Natural killer cell (primary cell): ENCODE data around the gene CACNA1A. TPM values are rescaled to one million over a fixed set of nuclear protein-coding genes. Genes with fewer than 3 reads are reported as not detected.

Experiments used
- ATAC-seq, 3 donors: fragments of 150-1000 bp in 2 of 3; fragments of 200-7000 bp in 1 of 3; cut with Tn5 transposase; 1 replicate in 1 of 3; 2 replicates in 2 of 3; pipeline ENCODE4 v1.10.0; 2021; ENCODE audit warnings: mild to moderate bottlenecking in 2 of 3, moderate library complexity in 2 of 3
- DNase-seq, 2 donors: peaks; one replicate each; pipeline versions ENCODE4 v3.0.0 to v3.0.0-alpha.2; 2013 to 2021; ENCODE audit warnings: mixed read lengths in 1 of 2
- H3K27ac ChIP-seq: one replicate; pipeline ENCODE4 v1.5.1; 2013; ENCODE audit warnings: mild to moderate bottlenecking, low read length
- H3K27me3 ChIP-seq: one replicate; pipeline ENCODE4 v1.6.1; 2013; ENCODE audit warnings: low read length; ENCODE audit not compliant: control insufficient read depth, insufficient read depth
- H3K36me3 ChIP-seq: one replicate; pipeline ENCODE4 v1.6.1; 2013; ENCODE audit warnings: low read length; ENCODE audit not compliant: control insufficient read depth, insufficient read depth
- H3K4me1 ChIP-seq: one replicate; pipeline ENCODE4 v1.6.1; 2013; ENCODE audit warnings: low read length; ENCODE audit not compliant: control insufficient read depth, insufficient read depth
- H3K4me3 ChIP-seq: one replicate; pipeline ENCODE4 v1.5.1; 2013; ENCODE audit warnings: low read length
- H3K9me3 ChIP-seq: one replicate; pipeline ENCODE4 v1.6.1; 2013; ENCODE audit warnings: low read length; ENCODE audit not compliant: control insufficient read depth, insufficient read depth
- H3K27ac Mint-ChIP-seq, 2 donors: one replicate each; pipeline ENCODE4 v1.8.0; 2022; ENCODE audit warnings: mild to moderate bottlenecking in 2 of 2, mixed read lengths in 2 of 2, moderate library complexity in 1 of 2
- H3K27me3 Mint-ChIP-seq, 2 donors: one replicate each; pipeline ENCODE4 v1.8.0; 2022; ENCODE audit warnings: low read depth in 2 of 2, mixed read lengths in 2 of 2
- H3K36me3 Mint-ChIP-seq: one replicate; pipeline ENCODE4 v1.8.0; 2022; ENCODE audit warnings: mixed read lengths
- H3K4me1 Mint-ChIP-seq, 2 donors: one replicate each; pipeline ENCODE4 v1.8.0; 2022; ENCODE audit warnings: mixed read lengths in 2 of 2
- H3K4me3 Mint-ChIP-seq: one replicate; pipeline ENCODE4 v1.8.0; 2022; ENCODE audit warnings: mild to moderate bottlenecking, moderate library complexity, mixed read lengths
- H3K9me3 Mint-ChIP-seq, 2 donors: one replicate each; pipeline ENCODE4 v1.8.0; 2022; ENCODE audit warnings: mixed read lengths in 2 of 2
- WGBS: methylation state at CpG from one replicate; pipeline ENCODE4 v1.1.7; 2013; ENCODE audit warnings: missing lambda C conversion rate; ENCODE audit not compliant: insufficient coverage; 5-methylcytosine and 5-hydroxymethylcytosine counted together
- intact Hi-C: fragments of 100-400 bp; cut with micrococcal nuclease; formaldehyde crosslinking; loops from one replicate; pipeline ENCODE4 v1.14.2; 2022
- total RNA-seq, 4 donors: library from RNA; stranded (reverse); fragments of 120-200 nt in 1 of 4; gene quantifications; one replicate each; pipeline versions ENCODE4 v1.2.3 to v1.2.4, GENCODE V29; 2013 to 2022
- TF ChIP-seq, protein P1 (sequence below): fragments of 200-600 bp; IDR thresholded peaks from one replicate; pipeline ENCODE4 v1.8.0; 2022; ENCODE audit warnings: antibody characterized with exemption

CACNA1A gene
- total RNA-seq, 3 donors from 2014 or later (not counting 1 experiment from before 2014, with no cell fraction given) = 0.59 to 0.85 (median 0.75) TPM

DNA sequence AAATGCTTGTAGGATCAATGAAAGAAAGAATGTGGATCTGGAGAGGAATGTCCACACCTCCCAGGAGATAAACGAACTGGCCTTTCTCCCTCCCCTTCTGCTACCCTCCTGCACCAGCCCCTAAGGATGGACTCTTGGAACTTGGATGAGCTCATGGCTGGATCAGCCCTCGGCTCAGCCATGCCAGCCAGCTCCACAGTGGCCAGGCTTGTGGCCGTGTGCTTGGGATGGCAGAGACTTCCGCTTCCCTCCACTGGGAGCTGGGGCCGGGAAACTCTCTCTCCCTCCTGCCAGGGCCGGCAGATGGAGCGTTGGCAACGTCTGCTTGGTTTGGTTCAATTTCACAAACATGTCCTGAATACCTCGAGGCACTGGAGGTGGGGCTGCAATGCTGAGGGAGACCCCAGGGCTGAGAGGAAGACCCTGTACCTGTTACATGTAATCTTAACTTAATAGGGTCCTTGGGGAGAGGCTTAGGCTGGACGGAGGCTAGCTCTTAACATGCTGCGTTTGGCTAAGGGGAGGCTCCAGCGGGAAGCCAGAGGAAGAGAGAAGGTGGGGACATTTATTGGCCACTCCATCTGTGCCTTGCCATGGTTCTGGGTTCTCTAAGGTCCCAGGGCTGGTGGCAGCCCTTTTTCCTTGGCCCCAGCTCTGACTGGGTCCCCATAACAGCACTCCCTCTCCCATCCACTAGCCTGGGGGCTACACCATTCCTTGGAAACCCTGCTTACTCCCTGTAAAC is 203.6 kb downstream of the CACNA1A start:
- H3K36me3 Mint-ChIP-seq = no peaks in the 10 kb centered on the region
- no peak for ATAC-seq
- intact Hi-C loops = no loop called here
- Histone ChIP-seq H3K4me3 (no peak overlapping the region), H3K27me3 (no peaks in the 10 kb centered on the region), H3K27ac (no peak overlapping the region), H3K9me3 (no peaks in the 10 kb centered on the region), H3K36me3 (no peaks in the 10 kb centered on the region), H3K4me1 (no peaks in the 10 kb centered on the region)
- H3K27me3 Mint-ChIP-seq = peaks cover 27 to 43% of the 10 kb centered on the region in 2 donors
- TF ChIP-seq, protein P1, sequence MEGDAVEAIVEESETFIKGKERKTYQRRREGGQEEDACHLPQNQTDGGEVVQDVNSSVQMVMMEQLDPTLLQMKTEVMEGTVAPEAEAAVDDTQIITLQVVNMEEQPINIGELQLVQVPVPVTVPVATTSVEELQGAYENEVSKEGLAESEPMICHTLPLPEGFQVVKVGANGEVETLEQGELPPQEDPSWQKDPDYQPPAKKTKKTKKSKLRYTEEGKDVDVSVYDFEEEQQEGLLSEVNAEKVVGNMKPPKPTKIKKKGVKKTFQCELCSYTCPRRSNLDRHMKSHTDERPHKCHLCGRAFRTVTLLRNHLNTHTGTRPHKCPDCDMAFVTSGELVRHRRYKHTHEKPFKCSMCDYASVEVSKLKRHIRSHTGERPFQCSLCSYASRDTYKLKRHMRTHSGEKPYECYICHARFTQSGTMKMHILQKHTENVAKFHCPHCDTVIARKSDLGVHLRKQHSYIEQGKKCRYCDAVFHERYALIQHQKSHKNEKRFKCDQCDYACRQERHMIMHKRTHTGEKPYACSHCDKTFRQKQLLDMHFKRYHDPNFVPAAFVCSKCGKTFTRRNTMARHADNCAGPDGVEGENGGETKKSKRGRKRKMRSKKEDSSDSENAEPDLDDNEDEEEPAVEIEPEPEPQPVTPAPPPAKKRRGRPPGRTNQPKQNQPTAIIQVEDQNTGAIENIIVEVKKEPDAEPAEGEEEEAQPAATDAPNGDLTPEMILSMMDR = no peak
- no peak overlapping the region for H3K27ac Mint-ChIP-seq
- peaks cover 0 to 7% of the 10 kb centered on the region in 2 donors for H3K4me1 Mint-ChIP-seq
- 66% methylated on average over 12 of the region's 12 CpGs for WGBS
- no peaks in the 10 kb centered on the region for H3K9me3 Mint-ChIP-seq
- DNase-seq = no peak
- H3K4me3 Mint-ChIP-seq = no peak overlapping the region

DNA sequence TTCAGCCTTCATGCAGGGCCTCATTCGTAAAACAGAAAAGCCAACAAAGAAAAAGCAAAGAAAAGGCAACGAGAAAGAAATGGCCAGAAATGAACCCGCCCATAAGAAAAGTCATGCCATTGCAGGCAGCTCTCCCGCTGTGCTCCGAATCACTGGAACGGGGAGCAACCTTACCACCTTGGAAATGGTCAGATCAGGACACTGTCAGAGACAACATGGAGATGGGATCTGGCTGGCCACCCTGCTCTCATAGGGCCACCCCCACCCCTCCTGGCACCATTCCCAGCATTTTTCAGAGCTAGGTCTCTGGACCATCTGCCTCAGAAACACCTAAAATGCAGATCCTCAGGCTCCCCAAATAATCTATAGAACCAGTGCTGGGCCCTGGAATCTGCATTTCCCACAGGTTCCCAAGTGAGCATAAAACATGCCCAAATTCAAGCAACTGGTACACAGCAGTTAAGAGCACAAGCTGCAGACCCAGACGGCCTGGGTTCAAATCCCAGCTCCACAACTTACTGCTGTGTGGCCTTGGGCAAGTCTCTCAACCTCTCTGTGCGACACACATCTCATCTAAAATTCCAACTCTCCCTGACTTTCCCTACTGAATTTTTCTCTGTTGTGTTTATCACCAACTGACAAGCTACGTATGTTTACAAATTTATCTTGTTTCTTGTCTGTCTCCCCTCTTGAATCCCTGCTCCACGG is 204.5 kb downstream of the CACNA1A start:
- Histone ChIP-seq H3K27ac (no peak overlapping the region), H3K4me3 (no peak overlapping the region), H3K36me3 (no peaks in the 10 kb centered on the region), H3K9me3 (no peaks in the 10 kb centered on the region), H3K4me1 (no peaks in the 10 kb centered on the region), H3K27me3 (no peaks in the 10 kb centered on the region)
- ATAC-seq = no peak
- H3K27ac Mint-ChIP-seq = no peak overlapping the region
- TF ChIP-seq, protein P1 = no peak
- intact Hi-C loops = no loop called here
- H3K4me3 Mint-ChIP-seq = no peak overlapping the region
- DNase-seq = no peak
- peaks cover 0 to 7% of the 10 kb centered on the region in 2 donors for H3K4me1 Mint-ChIP-seq
- no peaks in the 10 kb centered on the region for H3K36me3 Mint-ChIP-seq
- peaks cover 26 to 43% of the 10 kb centered on the region in 2 donors for H3K27me3 Mint-ChIP-seq
- H3K9me3 Mint-ChIP-seq = no peaks in the 10 kb centered on the region
- 83% methylated on average over 10 of the region's 10 CpGs for WGBS

DNA sequence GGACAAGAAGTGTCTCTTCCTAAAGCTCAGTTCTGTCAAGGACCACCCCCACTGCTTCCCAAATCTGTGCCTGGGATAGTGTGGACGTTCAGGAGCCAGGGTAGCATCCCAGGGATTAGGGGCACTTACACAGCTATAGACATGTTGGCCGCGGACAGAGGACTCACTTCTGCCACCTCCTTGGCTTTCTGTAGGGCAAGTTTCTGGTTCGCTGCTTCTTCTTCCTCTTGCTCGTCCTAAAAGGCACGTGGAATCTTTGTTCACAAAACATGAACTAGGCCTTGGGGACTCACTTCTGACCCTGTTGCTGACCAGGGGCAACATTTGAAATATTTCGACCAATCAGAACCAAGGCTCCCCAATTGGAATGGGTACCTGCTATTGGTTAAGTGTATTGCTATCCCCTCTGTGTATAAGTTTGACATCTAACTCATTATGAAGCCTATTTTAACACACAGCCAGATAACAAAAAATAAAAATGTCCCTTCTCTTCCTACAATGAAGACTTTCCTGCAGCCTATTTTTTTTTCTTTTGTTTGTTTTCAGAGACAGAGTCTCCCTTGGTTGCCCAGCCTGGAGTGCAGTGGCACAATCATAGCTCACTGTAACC is 205.8 kb downstream of the CACNA1A start:
- 62% methylated on average over 7 of the region's 7 CpGs for WGBS
- ATAC-seq = no peak
- H3K27me3 Mint-ChIP-seq = peaks cover 24 to 49% of the 10 kb centered on the region in 2 donors

More for the DNA sequence above, 205.8 kb downstream of the CACNA1A start:
- Mint-ChIP-seq H3K27ac (no peak overlapping the region), H3K4me1 (peaks cover 0 to 7% of the 10 kb centered on the region in 2 donors), H3K4me3 (no peak overlapping the region), H3K36me3 (no peaks in the 10 kb centered on the region), H3K9me3 (no peaks in the 10 kb centered on the region)
- DNase-seq = no peak
- TF ChIP-seq, protein P1 = no peak
- H3K36me3 ChIP-seq = no peaks in the 10 kb centered on the region
- H3K27me3 ChIP-seq = no peaks in the 10 kb centered on the region
- H3K4me1 ChIP-seq = no peaks in the 10 kb centered on the region
- no peak overlapping the region for H3K4me3 ChIP-seq
- H3K27ac ChIP-seq = no peak overlapping the region
- intact Hi-C loops = no loop called here
- no peaks in the 10 kb centered on the region for H3K9me3 ChIP-seq
